ENCODE data around the gene HSPB1.
"Not testable (repeated sequence)": the region's sequence is repeated elsewhere in the genome, so short reads cannot be mapped to it uniquely, and the experiment has no call there.

GRCh38 chr7:76290847-76291350 is 11.6 kb upstream of the HSPB1 start:
- TF ChIP-seq CTCF (IDR thresholded peaks at IDR 0.05; ENCODE audit: poor library complexity); EZH2 (IDR thresholded peaks at IDR 0.05; ENCODE audit: borderline replicate concordance); EZH2phosphoT487 (IDR thresholded peaks at IDR 0.05; ENCODE audit: low read depth, severe bottlenecking, unreplicated experiment): not testable (repeated sequence)

Data from hepatocyte (in vitro differentiated cells).